Neuronal stem cell (in vitro differentiated cells): Measurements from ENCODE around the gene CYP46A1.

Experiments
- DNase-seq: peaks from one replicate; pipeline ENCODE4 v3.0.0-alpha.2; 2013; ENCODE audit warnings: low spot score
- H2AFZ ChIP-seq: one replicate; pipeline ENCODE4 v1.6.1; 2013; ENCODE audit warnings: mild to moderate bottlenecking, low read length, inconsistent platforms
- H2AK5ac ChIP-seq: 2 replicates; pipeline ENCODE4 v1.6.1; 2013; ENCODE audit warnings: low read depth, mild to moderate bottlenecking, inconsistent platforms, low read length, moderate library complexity, mixed read lengths
- H2BK120ac ChIP-seq: 2 replicates; pipeline ENCODE4 v1.6.1; 2013; ENCODE audit warnings: low read depth, mild to moderate bottlenecking, inconsistent platforms, low read length, moderate library complexity, mixed read lengths
- H2BK12ac ChIP-seq: one replicate; pipeline ENCODE4 v1.6.1; 2013; ENCODE audit warnings: low read length, inconsistent platforms
- H2BK15ac ChIP-seq: 2 replicates; pipeline ENCODE4 v1.6.1; 2013; ENCODE audit warnings: mild to moderate bottlenecking, low read length, inconsistent platforms, mixed read lengths
- H2BK5ac ChIP-seq: one replicate; pipeline ENCODE4 v1.6.1; 2013; ENCODE audit warnings: inconsistent platforms, mild to moderate bottlenecking, low read length, moderate library complexity
- H3K14ac ChIP-seq: one replicate; pipeline ENCODE4 v1.6.1; 2013; ENCODE audit warnings: low read length, inconsistent platforms
- H3K18ac ChIP-seq: 2 replicates; pipeline ENCODE4 v1.6.1; 2013; ENCODE audit warnings: low read length, inconsistent platforms
- H3K23ac ChIP-seq: 2 replicates; pipeline ENCODE4 v1.6.1; 2013; ENCODE audit warnings: low read depth, mild to moderate bottlenecking, mixed read lengths, low read length, inconsistent platforms; ENCODE audit not compliant: poor library complexity
- H3K27ac ChIP-seq: replicated peaks from 3 replicates; pipeline ENCODE4 v1.5.1; 2013; ENCODE audit warnings: low read length, inconsistent platforms
- H3K27me3 ChIP-seq, 3 experiments: 2 replicates each; pipeline ENCODE4 v1.6.1; 2013; ENCODE audit warnings: low read length in 3 of 3, mild to moderate bottlenecking in 2 of 3, inconsistent platforms in 1 of 3, low read depth in 1 of 3, mixed read lengths in 1 of 3, moderate library complexity in 1 of 3; ENCODE audit not compliant: control insufficient read depth in 3 of 3, insufficient read depth in 3 of 3
- H3K36me3 ChIP-seq, 2 donors: replicated peaks in 1 of 2; 2 replicates each; pipeline ENCODE4 v1.6.1; 2013; ENCODE audit warnings: low read length in 2 of 2; ENCODE audit not compliant: control insufficient read depth in 2 of 2, insufficient read depth in 2 of 2
- H3K4ac ChIP-seq: 2 replicates; pipeline ENCODE4 v1.6.1; 2013; ENCODE audit warnings: inconsistent platforms, mild to moderate bottlenecking, low read length, moderate library complexity
- H3K4me1 ChIP-seq, 2 donors: 1 replicate in 1 of 2; 2 replicates in 1 of 2; pipeline ENCODE4 v1.6.1; 2013; ENCODE audit warnings: low read length in 2 of 2, low read depth in 1 of 2; ENCODE audit not compliant: control insufficient read depth in 2 of 2, insufficient read depth in 1 of 2
- H3K4me2 ChIP-seq: one replicate; pipeline ENCODE4 v1.6.1; 2013; ENCODE audit warnings: mild to moderate bottlenecking, low read length, inconsistent platforms; ENCODE audit not compliant: insufficient read depth, poor library complexity, severe bottlenecking
- H3K4me3 ChIP-seq, 2 donors: 2 replicates each; pipeline ENCODE4 v1.5.1; 2013; ENCODE audit warnings: low read length in 2 of 2, mild to moderate bottlenecking in 2 of 2, inconsistent platforms in 1 of 2, moderate library complexity in 1 of 2
- H3K79me1 ChIP-seq: one replicate; pipeline ENCODE4 v1.6.1; 2013; ENCODE audit warnings: low read depth, mild to moderate bottlenecking, inconsistent platforms, low read length, moderate library complexity
- H3K9ac ChIP-seq: one replicate; pipeline ENCODE4 v1.6.1; 2013; ENCODE audit warnings: mild to moderate bottlenecking, low read depth, low read length, inconsistent platforms; ENCODE audit not compliant: poor library complexity
- H3K9me3 ChIP-seq, 2 donors: replicated peaks in 1 of 2; 2 replicates each; pipeline versions ENCODE3 to v1.6.1; 2013; ENCODE audit warnings: low read length in 2 of 2, mild to moderate bottlenecking in 2 of 2, inconsistent platforms in 1 of 2, low read depth in 1 of 2, mixed read lengths in 1 of 2, moderate library complexity in 1 of 2; ENCODE audit not compliant: control insufficient read depth in 2 of 2, insufficient read depth in 1 of 2
- H4K8ac ChIP-seq: one replicate; pipeline ENCODE4 v1.6.1; 2013; ENCODE audit warnings: low read depth, mild to moderate bottlenecking, inconsistent platforms, low read length, moderate library complexity
- H4K91ac ChIP-seq: one replicate; pipeline ENCODE4 v1.6.1; 2013; ENCODE audit warnings: low read length, low read depth, mild to moderate bottlenecking, inconsistent platforms; ENCODE audit not compliant: poor library complexity
- WGBS, 2 donors: extraction: QIAGEN DNeasy Blood & Tissue Kit; methylation state at CpG; one replicate each; pipeline ENCODE4 v1.1.7; 2013; ENCODE audit warnings: missing lambda C conversion rate in 2 of 2, mixed read lengths in 1 of 2; ENCODE audit not compliant: insufficient read length in 2 of 2, insufficient replicate concordance in 1 of 2; ENCODE audit errors: extremely low coverage in 2 of 2; 5-methylcytosine and 5-hydroxymethylcytosine counted together

CYP46A1 gene

DNA sequence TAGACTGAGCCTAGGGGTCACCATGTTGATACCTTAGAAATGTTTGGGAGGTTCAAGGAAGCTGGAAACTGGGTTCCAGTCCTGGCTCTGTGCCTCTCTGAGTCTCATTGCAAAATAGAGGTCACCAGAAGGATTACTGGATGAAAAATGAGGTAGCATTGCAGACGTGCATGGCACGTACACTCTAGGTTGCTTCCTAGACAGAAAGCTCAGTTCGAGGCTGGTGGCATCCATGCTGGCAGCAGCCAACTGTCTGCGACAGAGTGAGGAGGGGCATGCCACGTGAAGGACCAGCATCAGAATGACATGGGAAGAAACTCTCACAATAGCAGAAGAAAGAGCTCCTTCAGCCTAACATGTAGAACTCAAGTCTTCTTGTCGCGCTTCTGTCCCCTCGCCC lies 4.6 kb upstream of the CYP46A1 start:
- H2AFZ ChIP-seq: no peak overlapping the region
- DNase-seq: no peak
- H3K14ac ChIP-seq: no peak overlapping the region
- peaks cover 4 to 8% of the 10 kb centered on the region in 2 donors for H3K4me1 ChIP-seq
- no peak overlapping the region for H2AK5ac ChIP-seq
- H2BK5ac ChIP-seq: no peak overlapping the region
- H4K8ac ChIP-seq: no peak overlapping the region
- WGBS, 2 donors: no CpG with 5 or more reads among the region's 8 CpGs
- no peak overlapping the region for H3K27ac ChIP-seq
- peaks cover 13 to 22% of the 10 kb centered on the region in 2 donors for H3K9me3 ChIP-seq
- peak overlapping the region; percentile 46 for H2BK12ac ChIP-seq
- peaks cover 0 to 2% of the 10 kb centered on the region in 2 donors for H3K36me3 ChIP-seq
- no peak overlapping the region for H2BK15ac ChIP-seq
- no peak overlapping the region for H3K9ac ChIP-seq
- H3K27me3 ChIP-seq: no peaks in the 10 kb centered on the region
- peaks cover 3% of the 10 kb centered on the region for H3K79me1 ChIP-seq
- H3K4me2 ChIP-seq: no peak overlapping the region
- no peak overlapping the region for H3K4ac ChIP-seq
- no peak overlapping the region for H2BK120ac ChIP-seq
- H3K23ac ChIP-seq: peak overlapping the region; percentile 10
- H3K4me3 ChIP-seq: no peak overlapping the region
- H4K91ac ChIP-seq: peak overlapping the region; percentile 46
- no peak overlapping the region for H3K18ac ChIP-seq

DNA sequence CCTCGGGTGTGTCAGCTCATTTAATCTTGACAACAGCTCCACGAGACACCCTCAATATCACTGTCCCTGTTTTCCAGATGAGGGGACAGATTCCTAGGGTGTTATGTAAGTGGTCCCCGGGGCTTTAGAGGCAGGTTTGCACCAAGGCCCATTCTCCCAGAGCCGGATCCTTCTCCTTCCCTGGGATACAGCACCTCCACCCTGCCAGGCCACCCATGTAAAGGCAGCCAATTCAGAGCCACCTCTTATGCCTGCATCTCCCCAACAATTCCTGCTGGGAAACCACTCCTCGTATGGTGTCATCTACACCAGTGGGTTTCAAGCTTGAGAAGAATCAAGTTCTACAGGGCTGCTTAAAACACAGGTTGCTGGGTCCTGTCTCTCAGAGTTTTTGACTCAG lies 4.1 kb upstream of the CYP46A1 start:
- H2BK5ac ChIP-seq: no peak overlapping the region
- peaks cover 0 to 2% of the 10 kb centered on the region in 2 donors for H3K36me3 ChIP-seq
- no peak overlapping the region for H3K4ac ChIP-seq
- no peak for DNase-seq
- H2BK12ac ChIP-seq: peak overlapping the region; percentile 46
- H2BK15ac ChIP-seq: no peak overlapping the region
- no peak overlapping the region for H3K4me3 ChIP-seq
- WGBS, 2 donors: no CpG with 5 or more reads among the region's 5 CpGs
- no peak overlapping the region for H3K14ac ChIP-seq
- peaks cover 7 to 10% of the 10 kb centered on the region in 2 donors for H3K4me1 ChIP-seq
- H3K4me2 ChIP-seq: no peak overlapping the region
- no peak overlapping the region for H3K27ac ChIP-seq
- peaks cover 3% of the 10 kb centered on the region for H3K79me1 ChIP-seq
- no peak overlapping the region for H4K8ac ChIP-seq
- H2BK120ac ChIP-seq: no peak overlapping the region
- H3K27me3 ChIP-seq: no peaks in the 10 kb centered on the region
- no peak overlapping the region for H3K18ac ChIP-seq
- no peak overlapping the region for H4K91ac ChIP-seq
- no peak overlapping the region for H3K9ac ChIP-seq
- H2AFZ ChIP-seq: no peak overlapping the region
- H3K9me3 ChIP-seq: peaks cover 13 to 22% of the 10 kb centered on the region in 2 donors
- H2AK5ac ChIP-seq: no peak overlapping the region
- H3K23ac ChIP-seq: no peak overlapping the region

DNA sequence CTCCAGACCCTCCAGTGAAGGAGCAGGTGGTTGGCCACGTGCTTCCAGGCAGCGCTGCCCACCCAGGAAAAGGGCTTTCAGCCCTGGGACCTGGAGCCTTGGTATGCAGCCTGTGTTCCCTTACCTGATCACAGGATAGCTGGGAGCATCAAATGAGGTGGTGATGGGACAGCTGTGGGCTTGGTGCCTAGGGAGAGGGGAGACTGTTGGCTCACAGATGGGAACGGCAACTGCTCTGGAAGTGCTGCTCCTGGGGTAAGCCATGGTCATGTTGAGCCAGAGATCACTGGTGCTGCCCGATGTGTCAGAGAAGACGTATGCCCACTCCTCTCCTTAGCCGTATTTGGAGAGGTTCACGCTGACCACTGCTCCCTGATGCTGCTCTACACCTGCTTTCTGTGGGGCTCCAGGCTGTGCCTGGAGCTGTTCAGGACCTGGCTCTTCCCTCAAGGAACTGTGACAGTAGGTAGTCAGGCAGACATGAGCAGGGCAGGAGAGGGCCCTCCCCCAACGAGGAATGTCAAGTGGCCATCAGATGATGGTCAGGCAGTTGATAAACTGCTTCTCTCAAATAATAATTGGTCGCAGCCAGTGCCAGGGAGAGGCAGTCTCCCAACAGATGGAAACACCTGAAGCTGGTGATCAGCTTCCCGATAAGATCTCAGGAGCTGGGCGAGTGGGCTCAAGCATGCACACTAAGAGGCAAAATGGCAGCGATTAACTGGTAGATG lies 2.8 kb upstream of the CYP46A1 start:
- Histone ChIP-seq H3K4me1 (peaks cover 9 to 19% of the 10 kb centered on the region in 2 donors), H3K4ac (no peak overlapping the region), H3K36me3 (peaks cover 0 to 2% of the 10 kb centered on the region in 2 donors), H2BK12ac (peak overlapping the region; percentile 59), H2BK5ac (no peak overlapping the region), H3K9me3 (peaks cover 13 to 22% of the 10 kb centered on the region in 2 donors), H3K27me3 (no peaks in the 10 kb centered on the region), H3K79me1 (peaks cover 3% of the 10 kb centered on the region), H3K23ac (no peak overlapping the region), H3K4me3 (no peak overlapping the region), H3K18ac (no peak overlapping the region), H2AFZ (no peak overlapping the region), H2BK120ac (no peak overlapping the region), H2AK5ac (peak overlapping the region; percentile 76), H3K9ac (peak overlapping the region; percentile 3), H3K27ac (no peak overlapping the region), H3K14ac (no peak overlapping the region), H3K4me2 (no peak overlapping the region), H4K91ac (no peak overlapping the region), H4K8ac (no peak overlapping the region), H2BK15ac (no peak overlapping the region)
- DNase-seq: no peak
- no CpG with 5 or more reads among the region's 12 CpGs for WGBS, 2 donors

DNA sequence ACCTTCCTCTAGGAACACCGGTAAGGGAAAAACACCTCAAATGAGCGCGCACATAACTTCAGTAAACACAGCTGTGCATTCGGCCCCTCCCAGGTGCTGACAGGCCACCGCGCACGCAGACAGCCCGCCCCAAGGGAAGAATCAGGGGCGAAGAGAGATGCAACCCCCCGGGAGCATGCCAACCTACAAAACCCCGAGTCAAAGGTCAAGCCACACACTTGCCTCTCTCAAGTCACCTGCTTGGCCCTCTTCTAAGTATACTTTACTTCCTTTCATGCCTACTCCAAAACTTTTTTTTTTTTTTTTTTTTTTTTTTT lies 2.3 kb upstream of the CYP46A1 start:
- H3K79me1 ChIP-seq: peaks cover 3% of the 10 kb centered on the region
- no peak overlapping the region for H2BK120ac ChIP-seq
- no peak overlapping the region for H4K8ac ChIP-seq
- no peak overlapping the region for H3K4me3 ChIP-seq
- DNase-seq: no peak
- H2BK5ac ChIP-seq: no peak overlapping the region
- no CpG with 5 or more reads among the region's 11 CpGs for WGBS, 2 donors
- no peak overlapping the region for H3K23ac ChIP-seq
- no peak overlapping the region for H2AFZ ChIP-seq
- no peak overlapping the region for H3K27ac ChIP-seq
- no peak overlapping the region for H3K4me2 ChIP-seq
- no peak overlapping the region for H3K18ac ChIP-seq
- H3K36me3 ChIP-seq: peaks cover 0 to 2% of the 10 kb centered on the region in 2 donors
- H3K4ac ChIP-seq: no peak overlapping the region
- H3K9me3 ChIP-seq: peaks cover 13 to 20% of the 10 kb centered on the region in 2 donors
- H4K91ac ChIP-seq: no peak overlapping the region
- H3K4me1 ChIP-seq: peaks cover 9 to 19% of the 10 kb centered on the region in 2 donors
- peak overlapping the region; percentile 3 for H3K9ac ChIP-seq
- no peak overlapping the region for H2AK5ac ChIP-seq
- H2BK12ac ChIP-seq: peak overlapping the region; percentile 3
- H3K27me3 ChIP-seq: no peaks in the 10 kb centered on the region
- no peak overlapping the region for H2BK15ac ChIP-seq
- no peak overlapping the region for H3K14ac ChIP-seq
